Activated T-cell treated with anti-CD3 and anti-CD28 coated beads for 1 hour (primary cell): ENCODE results near the gene PNMA6E.
"Not testable (repeated sequence)": the region's sequence is repeated elsewhere in the genome, so short reads cannot be mapped to it uniquely, and the experiment has no call there.

ENCODE experiments used
- DNase-seq: peaks from one replicate; pipeline ENCODE4 v3.0.0-alpha.2; 2020; ENCODE audit warnings: low read depth

Gene PNMA6E

DNA sequence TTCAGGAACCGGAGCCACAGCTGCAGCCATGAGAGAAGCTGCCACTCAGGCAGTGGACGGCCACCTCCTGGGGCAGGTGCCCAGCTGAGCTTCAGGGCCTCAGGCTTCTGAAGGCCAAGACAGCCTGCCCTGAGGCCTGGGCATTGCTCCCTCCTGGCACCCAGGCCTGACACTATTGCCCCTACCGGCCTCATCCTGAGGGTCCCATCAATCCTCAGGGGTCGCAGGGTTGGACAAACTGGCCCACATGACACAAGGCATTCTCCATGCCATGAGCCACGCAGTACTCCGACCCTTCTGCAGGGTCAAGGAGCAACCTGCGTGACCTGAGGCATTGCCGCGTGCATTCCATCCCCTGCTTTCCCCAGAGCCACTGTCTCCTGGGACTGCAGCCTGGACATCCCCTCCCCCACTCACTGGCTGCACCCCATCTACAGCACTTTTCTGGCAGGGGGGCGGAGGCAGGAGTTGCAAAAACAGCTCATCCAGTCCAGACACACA is 7.1 kb upstream of the PNMA6E start:
- DNase-seq = no peak

DNA sequence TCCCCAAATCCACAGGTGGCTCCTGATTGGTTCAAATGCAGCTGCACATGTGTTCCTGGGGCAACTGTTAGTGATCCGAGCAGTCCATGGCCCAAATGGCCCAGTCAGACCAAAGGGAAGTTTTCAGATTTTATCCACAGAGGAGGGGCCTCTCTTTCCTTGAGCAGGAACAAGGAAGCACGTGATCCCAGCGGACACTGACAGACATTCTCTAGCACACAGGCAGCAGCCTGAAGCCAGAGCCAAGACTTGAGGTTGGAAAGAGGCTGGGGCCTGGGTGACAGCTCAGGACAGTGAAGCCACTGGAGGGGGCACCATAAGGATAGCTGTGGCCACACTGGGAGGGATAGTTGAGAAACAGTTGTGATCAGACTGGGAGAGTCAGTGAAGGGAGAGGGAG is 6.6 kb upstream of the PNMA6E start:
- no peak for DNase-seq

DNA sequence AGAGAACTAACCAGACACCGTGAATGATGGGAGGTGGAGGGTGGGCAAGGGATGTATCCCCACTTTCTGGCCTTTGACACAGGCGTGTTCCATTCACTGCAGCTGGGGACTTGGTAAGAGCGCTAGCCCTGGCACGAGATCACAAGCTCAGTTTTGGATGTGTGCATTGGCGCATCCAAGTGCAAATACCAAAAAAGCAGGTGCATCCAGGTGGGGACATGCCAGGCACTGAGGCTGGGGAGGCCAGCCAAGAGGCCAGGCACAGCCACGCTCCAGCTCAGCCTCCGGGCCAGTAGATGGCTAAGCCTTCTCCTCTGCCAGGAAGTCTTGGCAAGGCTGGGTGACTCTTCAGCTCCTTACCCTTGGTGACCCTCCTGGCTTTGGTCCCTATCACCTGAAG is 5.8 kb upstream of the PNMA6E start:
- no peak for DNase-seq

DNA sequence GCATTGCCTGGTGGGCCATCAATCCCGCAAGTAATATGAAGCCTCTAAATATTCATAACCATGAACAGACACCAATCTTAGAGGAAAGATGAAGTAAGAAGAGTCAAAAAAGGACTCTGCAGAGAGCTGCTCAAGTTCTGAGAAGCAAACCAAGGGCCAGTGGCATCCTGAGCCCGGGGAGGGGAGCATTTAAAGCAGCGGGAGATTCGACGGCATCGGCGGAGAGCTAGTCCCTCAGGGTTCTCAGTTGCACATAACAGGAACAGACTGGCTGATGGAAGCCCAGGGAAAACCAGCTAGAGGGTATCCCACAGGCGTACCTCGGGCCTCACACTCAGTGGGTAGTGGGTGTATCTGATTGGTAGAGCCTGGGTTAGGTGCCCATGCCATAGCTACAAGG is 4.9 kb upstream of the PNMA6E start:
- no peak for DNase-seq

DNA sequence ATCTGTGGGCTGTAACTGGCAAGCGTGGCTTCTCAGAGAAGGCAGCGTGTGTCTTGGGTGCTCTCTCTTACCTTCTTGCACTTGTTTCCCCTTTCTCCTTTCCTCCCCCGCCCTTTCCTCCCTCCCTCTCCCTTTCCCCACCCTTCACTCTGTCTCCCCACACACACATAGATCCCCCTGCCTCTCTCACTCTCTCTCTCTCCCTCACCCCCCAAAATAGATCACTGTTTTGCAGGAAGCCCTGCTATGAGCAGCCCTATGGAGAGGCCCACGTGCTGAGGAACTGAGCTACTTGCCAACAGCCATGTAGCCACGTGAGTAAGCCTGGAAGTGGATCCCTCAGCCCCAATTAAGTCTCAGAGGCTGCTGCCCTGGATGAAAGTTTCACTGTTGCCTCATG is 4.3 kb upstream of the PNMA6E start:
- DNase-seq = no peak

DNA sequence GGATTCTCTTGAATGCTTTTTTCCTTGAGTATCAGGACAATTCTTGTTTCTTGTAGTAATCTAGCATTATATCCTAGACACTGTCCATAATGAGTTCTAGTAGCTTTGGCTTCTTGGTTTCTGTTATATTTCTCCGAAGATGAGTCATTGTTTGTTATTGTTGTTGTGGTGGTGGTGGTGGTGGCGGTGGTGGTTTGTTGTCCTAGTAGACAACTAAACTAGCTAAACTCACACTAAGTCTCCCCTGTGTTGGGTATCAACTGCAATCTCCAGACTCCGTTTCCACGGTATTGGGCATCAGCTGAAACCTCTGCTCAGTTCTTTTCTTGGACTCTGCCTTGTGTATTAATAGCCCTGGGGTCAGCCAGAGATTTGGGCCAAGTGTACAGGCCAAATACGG is 3.2 kb upstream of the PNMA6E start:
- not testable (repeated sequence) for DNase-seq

DNA sequence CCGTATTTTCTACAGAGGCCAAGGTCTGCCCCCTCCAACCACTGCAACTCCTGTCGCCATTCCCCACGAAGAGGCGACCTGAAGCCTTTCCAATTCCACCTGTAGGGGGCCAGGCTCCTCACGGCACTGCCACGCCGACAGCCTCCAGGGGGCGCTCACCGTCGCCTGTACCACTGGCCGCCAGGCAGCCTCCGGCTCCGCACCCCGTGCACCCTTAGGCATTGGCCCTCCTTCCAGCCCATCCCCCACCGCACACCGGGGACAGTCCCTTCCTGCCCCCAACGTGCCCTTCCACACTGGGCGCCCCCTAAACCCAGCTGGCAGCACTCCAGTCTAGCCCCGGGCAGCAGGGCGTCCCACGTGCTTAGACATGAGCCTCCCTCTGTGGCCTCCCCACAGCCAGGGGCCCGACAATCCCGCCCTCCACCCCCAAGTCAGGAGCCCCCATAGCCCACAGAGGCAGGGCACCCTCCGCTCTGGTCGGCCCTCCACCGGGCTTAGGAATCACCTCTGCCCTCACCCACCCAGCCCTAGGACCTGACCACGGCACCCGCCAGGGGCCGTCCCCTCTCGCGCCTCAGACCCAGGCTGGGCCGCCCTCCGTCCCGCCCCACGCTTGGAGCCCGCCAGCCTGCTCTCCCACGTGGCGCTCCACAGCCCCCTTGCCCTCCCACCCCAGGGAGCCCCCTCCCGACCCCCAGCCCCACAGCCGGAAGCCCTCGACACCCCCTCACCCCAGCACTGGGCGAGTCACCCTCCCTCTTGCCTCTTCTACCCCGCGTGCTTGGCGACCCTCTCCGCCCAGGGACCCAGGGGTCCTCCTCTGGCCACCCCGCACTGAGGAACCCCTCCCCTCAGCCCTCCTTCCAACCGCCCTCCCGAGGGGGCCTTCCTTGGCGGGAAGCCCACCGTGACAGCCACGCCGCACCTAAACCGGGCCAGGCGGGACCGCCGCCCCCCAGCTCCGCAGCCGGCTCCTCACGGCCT is 711 bp downstream of the PNMA6E start:
- DNase-seq = peak; percentile 23

DNA sequence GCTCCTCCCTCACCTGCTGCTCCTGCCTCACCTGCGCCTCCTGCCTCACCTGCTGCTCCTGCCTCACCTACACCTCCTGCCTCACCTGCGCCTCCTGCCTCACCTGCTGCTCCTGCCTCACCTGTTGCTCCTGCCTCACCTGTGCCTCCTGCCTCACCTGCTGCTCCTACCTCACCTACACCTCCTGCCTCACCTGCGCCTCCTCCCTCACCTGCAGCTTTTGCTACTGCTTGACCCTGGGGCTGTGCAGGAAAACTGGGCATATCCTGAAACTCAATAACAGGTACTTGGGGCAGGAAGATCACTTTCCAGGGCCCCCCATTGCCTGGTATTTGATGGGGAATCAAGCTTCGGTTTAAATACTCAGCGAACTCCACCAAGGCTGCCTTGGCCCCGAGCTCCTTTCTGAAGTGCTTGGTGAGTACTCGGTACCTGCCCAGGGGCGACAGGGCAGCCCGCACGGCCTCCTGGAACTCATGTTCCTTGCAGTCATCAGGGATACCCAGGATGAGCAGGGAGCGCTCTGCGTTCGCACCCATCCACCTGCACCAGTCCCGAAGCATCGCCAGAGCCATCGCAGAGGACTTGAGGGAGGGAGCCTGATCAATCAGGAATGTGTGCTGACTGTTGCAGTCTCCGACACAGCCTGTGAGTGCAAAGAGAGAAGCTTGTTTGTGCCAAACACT is 2.7 kb downstream of the PNMA6E start:
- DNase-seq = no peak

DNA sequence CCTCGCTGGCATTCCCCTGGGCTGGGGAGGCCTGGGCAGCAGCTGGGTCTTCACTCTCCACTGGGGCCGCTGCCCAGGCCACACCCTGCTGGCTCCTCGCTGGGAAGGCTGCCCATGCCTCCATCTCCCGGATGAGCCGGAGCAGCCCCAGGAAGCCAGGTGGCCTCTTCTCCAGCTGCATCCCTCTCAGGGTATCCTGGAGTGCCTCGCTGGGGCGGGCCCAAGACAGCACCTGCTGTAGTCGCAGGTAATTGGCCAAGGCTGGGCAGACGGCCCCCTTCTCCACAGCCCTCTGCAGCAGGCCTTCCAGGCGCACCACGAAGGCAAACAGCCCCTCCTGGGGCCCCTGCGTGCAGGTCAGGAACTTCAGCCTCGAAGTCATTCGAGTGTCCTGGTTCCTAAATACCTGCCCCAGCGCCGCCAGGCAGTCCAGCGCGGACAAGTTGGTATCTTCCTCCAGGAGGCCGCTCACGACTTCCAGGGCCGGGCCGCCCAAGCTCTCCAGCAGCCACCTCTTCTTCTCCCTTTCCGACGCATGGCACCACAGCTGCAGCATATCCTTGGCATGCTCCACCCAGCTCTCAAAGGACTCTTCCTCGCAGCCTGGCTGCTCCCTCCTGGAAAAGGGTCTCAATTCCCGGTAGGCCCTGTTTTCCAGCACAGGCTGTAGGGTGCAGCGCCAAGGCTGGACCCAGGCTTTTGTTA is 3.7 kb downstream of the PNMA6E start:
- DNase-seq = no peak

DNA sequence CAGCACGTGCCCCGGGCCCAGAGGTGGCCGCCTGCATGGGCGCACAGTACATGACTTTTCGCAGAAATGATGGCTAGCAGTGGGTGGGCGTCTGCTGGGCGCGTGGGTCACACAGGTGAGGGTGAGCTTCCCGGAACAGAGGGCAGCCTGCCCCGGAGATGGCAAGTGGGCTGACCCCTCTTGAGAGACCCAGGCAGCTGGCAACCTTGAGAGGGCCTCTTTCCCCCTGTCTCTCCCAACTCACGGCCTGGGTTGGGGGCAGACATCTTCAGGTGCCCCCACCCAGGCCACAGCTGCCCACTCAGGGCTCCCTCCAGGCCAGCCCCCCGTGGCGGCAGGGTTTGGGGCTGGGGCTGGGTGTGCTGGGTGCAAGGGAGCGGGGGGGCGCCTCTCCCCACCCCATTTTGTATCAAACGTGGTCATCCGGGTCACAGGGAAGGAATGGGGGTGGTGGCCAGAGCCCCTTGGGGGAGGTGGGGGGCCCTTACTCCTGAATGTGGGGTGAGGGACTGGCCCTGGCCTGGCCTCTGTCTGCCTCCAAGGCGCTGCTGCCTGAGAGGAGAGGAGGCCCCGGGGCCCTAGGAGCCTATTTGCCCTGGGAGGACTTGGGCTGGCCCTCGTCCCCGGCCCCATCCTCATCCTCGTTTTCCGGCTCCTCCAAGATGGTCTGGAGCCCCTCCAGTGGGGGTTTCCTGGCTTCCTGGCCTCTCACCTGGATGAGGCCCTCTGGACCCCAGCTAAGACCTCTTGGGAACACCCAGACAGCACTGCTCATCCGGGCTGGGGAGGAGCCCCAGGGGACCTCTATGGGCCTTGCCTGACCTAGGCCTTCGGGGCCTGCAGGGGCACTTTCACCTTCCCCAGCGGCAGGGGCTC is 4.6 kb downstream of the PNMA6E start:
- DNase-seq = no peak

DNA sequence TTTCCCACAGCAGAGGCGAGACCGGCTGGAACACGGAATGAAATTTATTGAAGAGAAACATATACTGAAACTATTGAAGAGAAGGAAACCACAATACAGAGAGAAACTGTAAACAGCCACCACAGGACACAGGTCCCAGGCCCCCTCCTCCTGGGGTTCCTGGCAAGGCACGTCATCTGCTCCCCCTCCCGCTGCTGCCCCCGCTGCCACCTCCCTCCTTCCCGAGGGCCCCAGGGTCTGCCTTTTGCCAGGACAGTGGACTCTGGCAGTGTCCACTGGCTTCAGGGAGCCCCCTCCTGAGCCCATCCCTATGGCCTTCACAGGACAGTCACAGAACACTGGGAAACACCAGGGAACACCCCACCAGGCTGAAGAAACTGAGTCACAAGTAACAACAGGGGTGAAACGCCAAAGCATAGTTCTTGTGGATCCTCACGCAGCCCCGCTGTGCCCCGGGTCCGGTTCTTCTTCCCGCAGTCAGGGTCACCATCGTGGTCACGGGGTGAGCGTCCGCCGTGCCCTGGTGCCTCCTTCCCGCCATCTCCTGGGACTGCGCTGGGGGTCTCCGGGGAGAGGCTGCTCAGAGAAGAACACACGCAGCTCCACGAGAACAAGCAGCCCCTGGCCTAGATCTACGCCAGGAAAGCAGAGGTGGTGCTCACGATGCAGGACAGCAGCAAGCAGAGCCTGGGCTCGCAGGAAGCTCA is 5.4 kb downstream of the PNMA6E start:
- DNase-seq = no peak

DNA sequence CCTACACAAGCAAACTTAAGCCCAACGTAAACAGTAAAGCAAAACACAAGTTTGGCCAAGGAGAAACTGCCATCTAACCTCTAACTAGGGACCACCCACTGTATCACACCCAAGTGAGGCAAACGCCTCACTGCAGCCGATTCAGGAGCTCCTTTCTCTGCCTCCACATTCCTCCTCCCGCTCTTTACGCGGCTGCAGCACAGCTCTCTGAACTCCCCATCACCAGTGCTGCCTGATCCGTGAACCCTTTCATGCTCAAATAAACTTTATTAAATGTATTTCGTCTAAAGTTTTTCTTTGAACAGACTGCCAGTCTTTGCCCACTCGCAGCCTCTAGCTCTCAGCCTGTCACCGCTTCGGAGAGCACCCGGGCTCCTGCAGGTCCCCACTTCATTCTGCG is 6.5 kb downstream of the PNMA6E start:
- DNase-seq = no peak

DNA sequence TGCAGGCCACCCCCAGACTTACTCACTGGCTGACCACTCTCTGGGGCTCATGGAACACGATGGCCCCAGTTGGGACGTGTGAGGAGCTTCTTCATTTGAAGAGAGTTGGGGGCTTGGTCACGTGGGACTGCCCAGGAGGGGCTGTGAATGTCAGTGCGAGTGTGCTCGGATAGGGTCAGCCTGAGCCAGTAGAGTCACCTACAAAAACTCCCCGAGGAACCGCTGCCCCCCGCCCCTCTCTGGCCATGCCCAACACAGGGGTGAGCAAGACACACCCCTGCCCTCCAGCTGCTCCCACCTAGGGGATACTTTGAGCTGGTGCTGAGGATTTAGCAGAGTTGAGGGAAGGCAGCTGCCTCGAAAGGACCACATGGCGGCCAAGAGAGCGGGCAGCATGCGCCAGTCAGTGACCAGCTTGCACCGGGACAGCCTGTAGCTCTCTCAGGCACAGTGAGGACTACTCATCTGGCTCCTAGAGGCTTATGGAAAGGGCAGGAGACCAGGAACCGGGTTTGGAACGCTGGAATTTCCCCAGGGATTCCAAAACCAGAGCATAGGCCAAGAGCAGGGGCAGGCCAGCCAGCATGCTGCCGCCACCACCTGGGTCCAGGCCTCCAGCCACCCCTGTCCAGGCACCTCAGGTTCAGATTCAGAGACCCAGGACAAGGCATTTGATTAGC is 8.4 kb downstream of the PNMA6E start:
- no peak for DNase-seq

DNA sequence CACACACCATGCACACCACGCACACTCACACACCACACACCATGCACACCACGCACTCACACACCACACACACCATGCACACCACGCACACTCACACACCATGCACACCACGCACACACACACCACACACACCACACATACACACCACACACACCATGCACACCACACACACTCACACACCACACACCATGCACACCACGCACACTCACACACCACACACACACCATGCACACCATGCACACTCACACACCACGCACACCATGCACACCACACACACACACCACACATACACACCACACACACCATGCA is 11.7 kb downstream of the PNMA6E start:
- not testable (repeated sequence) for DNase-seq

DNA sequence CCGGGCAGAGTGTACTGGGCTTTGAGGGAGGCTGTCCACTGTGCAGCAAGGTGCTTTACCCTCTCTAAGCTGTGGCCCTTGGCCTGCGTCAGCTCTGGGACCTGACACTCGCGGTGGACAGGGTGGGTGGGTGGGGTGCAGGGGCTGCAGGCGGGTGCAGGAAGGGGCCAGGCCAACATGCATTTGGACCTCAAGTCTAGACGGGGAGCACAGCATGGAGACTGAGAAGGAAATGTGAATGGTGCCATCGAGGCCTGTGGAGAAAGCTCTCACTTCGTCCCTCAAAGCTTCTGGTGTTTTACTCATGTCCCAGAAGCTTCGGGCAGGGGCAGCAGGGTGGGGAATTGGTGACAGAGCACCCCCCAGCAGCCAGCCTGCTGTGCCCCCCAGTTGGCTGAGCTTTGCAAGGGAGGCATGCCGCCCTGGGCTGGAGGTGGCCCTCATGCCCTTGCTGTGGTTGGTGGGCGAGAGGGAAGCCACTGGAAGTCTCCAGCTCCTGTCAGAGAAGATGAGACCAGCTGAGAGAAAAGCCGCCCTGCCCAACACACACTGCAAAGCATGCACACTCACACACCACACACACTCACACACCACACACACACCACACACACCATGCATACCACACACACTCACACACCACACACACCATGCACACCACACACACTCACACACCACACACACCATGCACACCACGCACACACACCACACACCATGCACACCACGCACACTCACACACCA is 12.3 kb downstream of the PNMA6E start:
- no peak for DNase-seq

DNA sequence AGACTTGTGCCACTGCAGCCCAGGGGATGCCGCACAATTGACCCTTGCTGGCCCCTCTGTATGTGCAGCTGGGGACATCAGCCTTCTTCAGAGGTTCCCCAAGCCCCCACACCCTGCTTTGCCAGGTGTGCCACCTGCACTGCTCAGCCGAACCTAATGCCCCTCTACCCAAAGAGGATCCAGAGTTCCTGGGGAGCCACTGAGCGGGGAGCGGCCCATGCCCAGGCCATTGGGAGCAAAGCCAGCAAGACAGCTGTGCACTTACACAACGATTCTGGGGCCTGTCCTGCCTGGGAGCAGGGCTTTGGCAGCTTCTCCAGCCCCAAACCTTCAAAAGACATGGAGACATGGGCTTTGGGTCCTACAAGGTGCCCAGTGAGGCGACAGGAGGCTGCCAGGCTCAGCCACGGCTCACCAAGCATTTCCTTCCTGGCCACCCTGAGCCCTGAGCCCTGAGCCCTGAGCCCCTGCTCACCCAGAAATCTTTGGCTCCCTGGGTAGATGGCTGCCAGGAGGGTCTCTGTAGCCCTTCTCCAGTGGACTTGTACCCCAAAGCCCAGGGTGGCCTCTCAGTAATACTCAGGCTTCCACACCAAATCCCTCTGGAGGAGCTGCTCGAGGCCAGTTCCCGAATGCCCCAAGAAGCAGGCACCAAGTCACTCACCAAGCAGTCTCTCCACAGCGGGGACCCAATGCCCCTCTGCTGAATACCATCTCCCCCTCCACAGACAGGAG is 13.0 kb downstream of the PNMA6E start:
- no peak for DNase-seq

DNA sequence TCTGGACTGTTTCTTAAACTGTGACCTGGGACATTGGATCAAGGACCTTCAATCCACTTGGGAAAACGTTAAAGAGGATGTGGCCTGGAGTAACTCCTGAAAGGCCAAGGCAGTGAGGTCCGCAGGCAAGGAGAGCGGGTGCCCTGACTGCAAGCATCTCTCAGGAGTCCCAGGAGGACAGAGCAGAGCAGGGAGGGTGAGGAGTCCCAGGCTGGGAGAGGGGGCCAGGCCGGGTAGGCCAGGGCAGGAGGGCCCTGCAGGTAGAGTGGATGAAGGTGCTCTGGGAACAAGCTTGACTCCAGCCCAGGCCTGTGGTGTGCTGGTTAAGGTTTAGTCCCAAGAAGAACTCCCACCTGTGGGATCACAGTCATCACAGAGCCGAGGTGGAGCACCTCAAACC is 13.8 kb downstream of the PNMA6E start:
- DNase-seq = no peak

DNA sequence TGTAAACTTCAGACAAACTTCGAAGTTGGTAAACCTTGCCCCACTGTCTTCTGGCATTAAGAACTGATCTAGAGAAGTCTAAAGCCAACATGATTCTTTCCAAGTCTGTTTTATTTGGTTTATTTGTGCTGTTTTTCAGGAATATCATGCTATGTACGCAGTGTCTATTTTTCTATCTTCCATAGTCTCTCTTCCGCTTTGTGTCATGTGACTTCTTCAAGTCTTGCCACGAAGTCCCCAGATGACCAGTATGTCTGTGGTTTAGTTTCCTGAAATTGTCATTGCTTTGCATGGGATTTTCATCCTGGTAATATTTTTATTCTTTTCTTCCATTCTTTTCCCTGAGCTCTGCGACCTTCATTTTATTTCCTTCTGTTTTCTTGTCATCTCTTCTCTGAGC is 15.1 kb downstream of the PNMA6E start:
- no peak for DNase-seq

DNA sequence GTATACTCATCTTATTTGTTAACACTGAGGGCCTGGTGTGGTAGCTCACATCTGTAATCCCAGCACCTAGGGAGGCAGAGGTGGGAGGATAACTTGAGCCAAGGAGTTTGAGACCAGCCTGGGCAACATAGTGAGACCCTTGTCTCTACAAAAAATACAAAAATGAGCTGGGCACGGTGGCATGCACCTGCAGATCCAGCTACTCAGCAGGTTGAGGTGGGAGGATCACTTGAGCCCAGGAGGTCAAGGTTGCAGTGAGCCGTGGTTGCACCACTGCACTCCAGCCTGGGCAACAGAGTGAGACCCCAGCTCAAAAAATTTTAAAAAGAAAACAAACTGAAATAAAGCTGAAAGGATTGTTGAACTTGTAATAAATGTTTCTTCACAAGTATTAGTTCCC is 16.2 kb downstream of the PNMA6E start:
- not testable (repeated sequence) for DNase-seq
